WERI-Rb-1 (cell line): ENCODE measurements around the gene GFRA1.

Source experiments
- DNase-seq: peaks from one replicate; pipeline ENCODE4 v3.0.0-alpha.2; 2020
- H3K27ac ChIP-seq: fragments of 250-450 bp; sonication (Bioruptor Pico); 2 replicates; pipeline ENCODE4 v1.5.1; 2020; ENCODE audit warnings: mild to moderate bottlenecking, moderate library complexity
- H3K27me3 ChIP-seq: fragments of 250-450 bp; sonication (Bioruptor Pico); 2 replicates; pipeline ENCODE4 v1.5.1; 2021; ENCODE audit warnings: mild to moderate bottlenecking, low read depth, moderate library complexity; ENCODE audit not compliant: insufficient read depth, severe bottlenecking
- H3K36me3 ChIP-seq: fragments of 250-450 bp; sonication (Bioruptor Pico); 2 replicates; pipeline ENCODE4 v1.5.1; 2020; ENCODE audit warnings: mild to moderate bottlenecking, moderate library complexity
- H3K4me3 ChIP-seq: 2 replicates; pipeline ENCODE4 v1.5.1; 2011; ENCODE audit warnings: low read depth, mild to moderate bottlenecking, control low read depth, low read length
- H3K9me3 ChIP-seq: fragments of 250-450 bp; sonication (Bioruptor Pico); 2 replicates; pipeline ENCODE4 v1.5.1; 2021; ENCODE audit warnings: mild to moderate bottlenecking, moderate library complexity; ENCODE audit not compliant: severe bottlenecking
- TF ChIP-seq, protein P1 (sequence below): IDR thresholded peaks from 2 replicates; pipeline ENCODE4 v1.5.1; 2011; ENCODE audit warnings: low read depth, mild to moderate bottlenecking, control low read depth, inconsistent platforms, low read length

The GFRA1 gene

GRCh38 chr10:116178086-116178605, 94.9 kb downstream of the GFRA1 start:
- Histone ChIP-seq H3K9me3 (no peaks in the 10 kb centered on the region), H3K36me3 (no peaks in the 10 kb centered on the region), H3K4me3 (no peak overlapping the region), H3K27me3 (no peaks in the 10 kb centered on the region), H3K27ac (no peak overlapping the region)
- DNase-seq: no peak
- TF ChIP-seq, protein P1, sequence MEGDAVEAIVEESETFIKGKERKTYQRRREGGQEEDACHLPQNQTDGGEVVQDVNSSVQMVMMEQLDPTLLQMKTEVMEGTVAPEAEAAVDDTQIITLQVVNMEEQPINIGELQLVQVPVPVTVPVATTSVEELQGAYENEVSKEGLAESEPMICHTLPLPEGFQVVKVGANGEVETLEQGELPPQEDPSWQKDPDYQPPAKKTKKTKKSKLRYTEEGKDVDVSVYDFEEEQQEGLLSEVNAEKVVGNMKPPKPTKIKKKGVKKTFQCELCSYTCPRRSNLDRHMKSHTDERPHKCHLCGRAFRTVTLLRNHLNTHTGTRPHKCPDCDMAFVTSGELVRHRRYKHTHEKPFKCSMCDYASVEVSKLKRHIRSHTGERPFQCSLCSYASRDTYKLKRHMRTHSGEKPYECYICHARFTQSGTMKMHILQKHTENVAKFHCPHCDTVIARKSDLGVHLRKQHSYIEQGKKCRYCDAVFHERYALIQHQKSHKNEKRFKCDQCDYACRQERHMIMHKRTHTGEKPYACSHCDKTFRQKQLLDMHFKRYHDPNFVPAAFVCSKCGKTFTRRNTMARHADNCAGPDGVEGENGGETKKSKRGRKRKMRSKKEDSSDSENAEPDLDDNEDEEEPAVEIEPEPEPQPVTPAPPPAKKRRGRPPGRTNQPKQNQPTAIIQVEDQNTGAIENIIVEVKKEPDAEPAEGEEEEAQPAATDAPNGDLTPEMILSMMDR: no peak

DNA sequence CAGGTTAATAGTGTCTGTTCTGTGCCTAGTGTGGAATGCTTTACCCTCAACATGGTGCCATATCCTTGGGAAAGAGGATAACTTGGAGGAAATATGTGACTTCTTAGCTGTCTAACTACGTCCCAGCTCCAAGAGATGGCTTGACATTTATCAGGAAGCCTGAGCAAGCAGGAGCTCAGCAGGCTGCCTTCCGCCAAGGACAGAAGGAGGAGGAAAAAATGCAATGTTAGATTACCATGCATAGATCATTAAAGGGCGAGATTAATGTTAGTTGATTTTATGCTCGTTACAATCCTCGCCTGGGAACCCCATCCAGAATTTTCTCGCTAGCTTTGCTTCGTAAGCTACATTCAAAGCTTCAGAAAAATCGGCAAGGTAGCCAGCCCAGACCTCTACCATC, 97.8 kb downstream of the GFRA1 start:
- Histone ChIP-seq H3K27me3 (no peaks in the 10 kb centered on the region), H3K36me3 (no peaks in the 10 kb centered on the region), H3K9me3 (no peaks in the 10 kb centered on the region), H3K4me3 (no peak overlapping the region), H3K27ac (no peak overlapping the region)
- TF ChIP-seq, protein P1: no peak
- no peak for DNase-seq

DNA sequence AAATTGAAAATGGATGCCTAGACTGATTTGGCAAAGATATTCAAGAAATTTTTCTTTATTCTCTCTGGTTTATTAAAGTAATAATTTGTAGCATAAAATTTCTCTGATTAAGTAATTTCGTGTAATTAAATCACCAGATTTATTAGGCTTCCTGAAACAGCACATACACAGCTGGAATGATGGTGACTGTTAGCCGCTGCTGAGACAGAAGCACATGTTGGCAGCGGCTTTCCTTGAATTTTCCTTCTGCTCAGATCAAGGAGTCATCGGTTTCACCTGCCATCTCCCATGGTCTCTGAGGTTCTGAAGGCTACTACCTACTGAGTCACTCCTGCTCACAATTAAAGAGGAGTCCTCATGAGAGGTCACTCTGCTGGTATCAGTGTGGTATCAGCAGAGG, 101.5 kb downstream of the GFRA1 start:
- Histone ChIP-seq H3K4me3 (no peak overlapping the region), H3K27ac (no peak overlapping the region), H3K27me3 (no peaks in the 10 kb centered on the region), H3K36me3 (no peaks in the 10 kb centered on the region), H3K9me3 (peaks cover 10% of the 10 kb centered on the region)
- no peak for DNase-seq
- TF ChIP-seq, protein P1: no peak

GRCh38 chr10:116170815-116171250, 102.2 kb downstream of the GFRA1 start:
- TF ChIP-seq, protein P1: no peak

GRCh38 chr10:116169782-116170445, 103.1 kb downstream of the GFRA1 start:
- H3K27ac ChIP-seq: no peak overlapping the region
- no peaks in the 10 kb centered on the region for H3K27me3 ChIP-seq
- H3K9me3 ChIP-seq: peaks cover 10% of the 10 kb centered on the region
- H3K36me3 ChIP-seq: no peaks in the 10 kb centered on the region
- H3K4me3 ChIP-seq: no peak overlapping the region
- TF ChIP-seq, protein P1: no peak
- no peak for DNase-seq

More at GRCh38 chr10:116170815-116171250, 102.2 kb downstream of the GFRA1 start:
- Histone ChIP-seq H3K36me3 (no peaks in the 10 kb centered on the region), H3K27ac (peak overlapping the region; percentile 21), H3K4me3 (peak overlapping the region; percentile 14; the same call in 1 of the 2 replicates), H3K27me3 (no peaks in the 10 kb centered on the region), H3K9me3 (peaks cover 10% of the 10 kb centered on the region)
- DNase-seq: peak; percentile 39
